Right renal cortex interstitium (tissue), 3 donors: Measurements from ENCODE around the gene SPEG. TPM values are rescaled to one million over a fixed set of nuclear protein-coding genes. Genes with fewer than 3 reads are reported as not detected.
"Not testable (repeated sequence)": the region's sequence is repeated elsewhere in the genome, so short reads cannot be mapped to it uniquely, and the experiment has no call there.

Source experiments
- DNase-seq, 3 donors: peaks; one replicate each; pipeline ENCODE4 v3.0.0-alpha.2; 2013; ENCODE audit warnings: low read depth in 3 of 3, low spot score in 2 of 3
- polyA plus RNA-seq, 3 donors: library from polyadenylated mRNA; unstranded; fragments of 120-200 nt; gene quantifications; one replicate each; pipeline ENCODE4 v1.2.1, GENCODE V29; 2013; ENCODE audit not compliant: insufficient read length in 3 of 3

The SPEG gene
- polyA plus RNA-seq, result 10 to 100 TPM in 1 of 3 donors, 1 to 10 TPM in 2; 9.2 to 11.2 (median 9.4) TPM

- no peak for DNase-seq
Measured at GRCh38 chr2:219434718-219435525, at the start of gene SPEG. TSS of gene SPEG (plus strand) at chr2:219434843. CDS start at chr2:219434978, 135 bp downstream.

- no peak for DNase-seq
Measured at GRCh38 chr2:219384859-219385258, 49.8 kb upstream of the SPEG start.

GRCh38 chr2:219385958-219386520, 48.6 kb upstream of the SPEG start:
- DNase-seq, result no peak

- no peak for DNase-seq
Measured at GRCh38 chr2:219386532-219387280, 47.9 kb upstream of the SPEG start.

GRCh38 chr2:219387306-219388120, 47.1 kb upstream of the SPEG start, which contains the start of gene DNPEP:
TSS of gene DNPEP (minus strand) at chr2:219387912. CDS start at chr2:219387794, 118 bp downstream.
- peak in 2 of 3 donors; percentile 74 to 81 for DNase-seq

GRCh38 chr2:219388121-219388906, 46.3 kb upstream of the SPEG start:
- peak; percentile 65 to 86 (median 85) for DNase-seq

- no peak for DNase-seq
Measured at GRCh38 chr2:219388907-219389156, 45.8 kb upstream of the SPEG start.

GRCh38 chr2:219392754-219393153, 41.9 kb upstream of the SPEG start:
- DNase-seq, result no peak

- DNase-seq, result not testable (repeated sequence)
Measured at GRCh38 chr2:219395056-219395455, 39.6 kb upstream of the SPEG start.

- no peak for DNase-seq
Measured at GRCh38 chr2:219395609-219396008, 39.0 kb upstream of the SPEG start.

GRCh38 chr2:219396863-219397457, 37.7 kb upstream of the SPEG start:
- no peak for DNase-seq

- DNase-seq, result no peak
Measured at GRCh38 chr2:219398721-219399363, 35.8 kb upstream of the SPEG start.

- DNase-seq, result no peak
Measured at GRCh38 chr2:219399716-219400478, 34.7 kb upstream of the SPEG start.

- DNase-seq, result no peak
Measured at GRCh38 chr2:219400562-219400961, 34.1 kb upstream of the SPEG start.

GRCh38 chr2:219401606-219402005, 33.0 kb upstream of the SPEG start:
- DNase-seq, result no peak

- DNase-seq, result peak; percentile 58 to 77 (median 68)
Measured at GRCh38 chr2:219402665-219403515, 31.8 kb upstream of the SPEG start.

- no peak for DNase-seq
Measured at GRCh38 chr2:219403861-219404260, 30.8 kb upstream of the SPEG start.
